AG10803 (cell line): ENCODE results near the gene CDH23.

Experiments used
- DNase-seq: peaks from one replicate; pipeline ENCODE4 v3.0.0; 2010; ENCODE audit warnings: low read depth
- H3K4me3 ChIP-seq: 2 replicates; pipeline ENCODE4 v1.5.1; 2011; ENCODE audit warnings: mild to moderate bottlenecking, low read length, control low read depth
- CTCF ChIP-seq: conservative IDR thresholded peaks from 2 replicates; pipeline ENCODE4 v1.5.1; 2011; ENCODE audit warnings: mild to moderate bottlenecking, low read length, control low read depth, inconsistent platforms

Gene CDH23

GRCh38 chr10:71501402-71501801, 104.7 kb downstream of the CDH23 start:
- TF ChIP-seq CTCF, result no peak
- no peak for DNase-seq
- no peak overlapping the region for H3K4me3 ChIP-seq

- no peak for TF ChIP-seq CTCF
- DNase-seq, result no peak
- no peak overlapping the region for H3K4me3 ChIP-seq
Observed at GRCh38 chr10:71502190-71502589, 105.5 kb downstream of the CDH23 start.

GRCh38 chr10:71502851-71503250, 106.1 kb downstream of the CDH23 start:
- no peak overlapping the region for H3K4me3 ChIP-seq
- DNase-seq, result no peak
- no peak for TF ChIP-seq CTCF

DNA sequence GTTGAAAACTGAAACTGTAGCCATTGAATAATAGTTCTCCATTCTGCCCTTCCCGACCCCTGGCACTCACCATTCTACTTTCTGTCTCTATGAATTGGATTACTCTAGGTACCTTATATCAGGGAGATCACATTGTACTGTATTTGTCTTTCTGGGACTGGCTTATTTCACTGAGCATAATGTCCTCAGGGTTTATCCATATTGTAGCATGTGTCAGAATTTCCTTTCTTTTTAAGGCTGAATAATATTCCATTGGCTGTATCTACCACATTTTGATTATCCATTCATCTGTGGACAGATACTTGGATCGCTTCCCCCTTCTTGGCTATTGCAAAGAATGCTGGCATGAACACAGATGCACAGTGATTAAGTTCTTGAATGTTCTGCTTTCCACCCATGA, 107.4 kb downstream of the CDH23 start:
- DNase-seq, result no peak
- no peak overlapping the region for H3K4me3 ChIP-seq
- no peak for TF ChIP-seq CTCF

DNA sequence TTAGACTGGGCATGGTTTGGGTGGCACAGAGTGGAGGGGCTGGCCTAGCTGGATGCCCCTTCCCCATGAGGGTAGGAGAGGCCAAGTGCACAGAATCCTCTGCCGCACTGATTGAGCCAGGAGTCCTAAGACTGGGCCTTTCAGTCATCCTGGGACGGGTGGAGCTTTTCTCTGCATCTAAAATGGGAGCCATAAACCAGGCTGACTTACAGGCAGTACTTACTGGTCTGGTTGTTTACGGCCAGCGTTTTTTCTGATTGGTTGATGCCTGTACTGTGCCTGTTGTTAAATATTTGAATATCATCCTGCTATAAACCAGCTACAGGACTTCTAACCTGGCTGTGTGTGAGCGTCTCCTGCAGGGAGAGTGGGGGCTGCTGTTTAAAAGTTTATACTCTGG, 107.8 kb downstream of the CDH23 start:
- no peak overlapping the region for H3K4me3 ChIP-seq
- TF ChIP-seq CTCF, result no peak
- DNase-seq, result no peak

DNA sequence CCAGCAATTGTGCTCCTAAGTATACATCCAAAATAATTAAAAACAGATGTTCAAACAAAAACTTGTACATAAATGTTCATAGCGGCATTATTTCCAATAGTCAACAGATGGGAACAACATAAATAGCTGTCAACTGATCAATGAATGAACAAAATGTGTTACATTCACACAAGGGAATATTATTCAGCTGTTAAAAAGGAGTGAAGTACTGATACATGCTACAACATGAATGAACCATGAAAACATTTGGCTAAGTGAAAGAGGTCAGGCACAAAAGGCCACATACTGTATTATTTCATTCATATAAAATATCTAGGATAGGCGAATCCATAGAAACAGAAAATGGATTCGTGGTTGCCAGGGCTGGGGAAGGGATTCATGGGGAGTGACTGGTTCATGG, 109.1 kb downstream of the CDH23 start:
- no peak for TF ChIP-seq CTCF
- no peak overlapping the region for H3K4me3 ChIP-seq
- DNase-seq, result no peak

GRCh38 chr10:71509444-71509843, 112.7 kb downstream of the CDH23 start:
- TF ChIP-seq CTCF, result no peak
- no peak for DNase-seq
- no peak overlapping the region for H3K4me3 ChIP-seq
